Activated T-cell treated with anti-CD3 and anti-CD28 coated beads for 4 hours (primary cell): ENCODE measurements around the gene HEATR3.

Experiments
- DNase-seq: peaks from one replicate; pipeline ENCODE4 v3.0.0-alpha.2; 2020

HEATR3 gene

DNA sequence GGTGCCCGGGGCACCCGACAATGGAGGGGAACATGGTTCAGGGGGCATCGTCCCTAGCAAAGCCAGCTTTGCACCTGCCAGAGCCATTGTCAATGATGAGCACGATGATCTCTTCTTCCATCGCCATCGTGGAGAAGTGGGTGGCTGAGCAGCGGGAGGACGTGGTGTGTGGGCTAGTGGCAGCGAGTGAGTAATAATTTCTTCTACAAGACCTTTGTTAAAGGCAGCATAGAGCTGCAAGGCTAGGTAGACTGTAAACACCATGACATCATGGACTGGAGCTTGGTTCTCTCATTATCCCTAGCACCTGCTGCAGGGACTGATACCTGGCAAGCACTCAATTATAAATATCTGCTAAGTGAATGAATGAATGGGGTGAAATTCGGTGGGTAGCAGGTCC lies 6.7 kb upstream of the HEATR3 start:
- no peak for DNase-seq

DNA sequence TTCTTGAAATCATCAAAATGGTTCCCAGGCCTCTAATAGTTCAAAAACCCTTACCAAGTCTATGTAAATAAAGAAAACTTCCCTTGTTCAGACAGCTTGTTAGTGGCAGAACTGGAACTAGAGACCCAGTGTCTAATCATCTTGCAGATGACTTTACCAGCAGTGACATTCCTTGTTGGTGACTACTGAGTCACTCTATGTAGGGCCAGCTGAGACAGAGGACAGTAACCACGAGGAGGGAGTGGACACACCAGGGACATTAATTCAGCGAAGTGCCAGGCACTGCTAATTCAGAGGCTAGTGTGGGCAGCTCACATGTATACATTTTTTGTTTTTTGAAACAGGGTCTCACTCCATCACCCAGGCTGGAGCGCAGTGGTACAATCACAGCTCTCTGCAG lies 6.1 kb upstream of the HEATR3 start:
- no peak for DNase-seq

DNA sequence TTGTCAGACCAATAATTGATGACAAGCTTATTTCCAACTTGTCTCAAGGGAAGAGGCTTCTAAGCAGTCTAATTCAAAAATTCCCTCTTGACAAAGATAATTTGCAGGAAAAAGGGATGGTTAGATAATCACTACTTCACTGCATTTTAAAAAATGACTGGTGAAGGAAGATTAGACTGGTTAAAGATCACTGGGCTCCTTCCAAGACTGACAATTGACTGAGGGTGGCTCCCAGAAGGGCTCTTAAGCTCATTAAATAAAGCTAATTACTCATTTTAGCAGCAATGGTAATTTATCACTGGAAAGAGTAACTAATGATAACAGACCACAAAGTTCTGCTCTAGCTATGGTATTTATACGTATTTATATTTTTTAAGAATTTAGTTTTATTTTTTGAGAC lies 4.4 kb upstream of the HEATR3 start:
- DNase-seq: no peak

DNA sequence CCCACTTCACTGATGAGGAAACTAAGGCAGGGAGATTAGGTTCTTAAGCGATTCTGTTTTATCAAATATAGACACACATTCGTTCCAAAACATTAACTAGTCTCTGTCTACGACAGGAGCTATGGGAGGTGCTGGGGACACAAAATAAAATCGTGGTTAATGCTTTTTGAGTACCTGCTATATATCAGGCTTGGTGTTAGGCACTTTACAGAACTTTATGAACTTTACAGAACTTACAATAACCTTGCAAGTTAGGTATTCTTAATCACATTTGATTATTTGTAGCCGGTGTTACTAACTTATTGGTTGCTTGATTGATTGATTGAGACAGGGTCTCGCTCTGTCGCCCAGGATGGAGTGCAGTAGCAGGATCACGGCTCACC lies 538 bp upstream of the HEATR3 start:
- DNase-seq: no peak

DNA sequence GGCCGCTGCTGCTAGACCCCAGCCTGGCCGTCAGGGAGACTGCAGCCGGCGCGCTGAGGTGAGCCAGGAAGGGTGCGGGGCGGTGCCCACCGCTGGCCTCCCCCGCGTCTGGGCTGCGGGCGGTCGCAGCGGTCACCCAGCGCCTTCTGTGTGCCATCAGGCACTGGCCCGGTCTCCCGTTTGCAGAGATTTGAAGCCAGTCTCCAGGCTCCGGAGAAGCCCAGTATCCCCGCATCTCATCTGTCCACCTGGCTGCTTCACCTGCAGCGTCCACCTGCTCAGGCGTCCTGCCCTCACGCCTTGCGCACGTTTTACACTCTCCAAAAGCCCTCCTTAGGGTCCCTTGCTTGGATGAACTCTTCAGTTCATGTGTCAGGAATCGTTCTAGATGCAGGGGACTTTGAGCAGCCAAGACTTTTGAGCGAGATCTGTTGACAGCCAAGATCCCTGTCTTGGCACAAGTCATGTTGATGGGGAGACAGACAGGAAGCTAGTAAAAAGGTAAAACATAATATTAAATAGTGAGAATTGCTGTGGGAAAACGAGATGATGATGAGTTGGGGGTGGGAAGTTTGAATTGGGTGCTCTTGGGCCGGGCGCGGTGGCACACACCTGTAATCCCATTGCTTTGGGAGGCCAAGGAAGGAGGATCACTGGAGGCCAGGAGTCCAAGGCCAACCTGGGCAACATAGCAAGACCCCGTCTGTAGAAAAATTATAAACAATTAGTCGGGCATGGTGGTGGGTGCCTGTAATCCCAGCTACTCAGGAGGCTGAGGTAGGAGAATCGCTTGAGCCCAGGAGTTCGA lies 916 bp downstream of the HEATR3 start:
- DNase-seq: no peak

DNA sequence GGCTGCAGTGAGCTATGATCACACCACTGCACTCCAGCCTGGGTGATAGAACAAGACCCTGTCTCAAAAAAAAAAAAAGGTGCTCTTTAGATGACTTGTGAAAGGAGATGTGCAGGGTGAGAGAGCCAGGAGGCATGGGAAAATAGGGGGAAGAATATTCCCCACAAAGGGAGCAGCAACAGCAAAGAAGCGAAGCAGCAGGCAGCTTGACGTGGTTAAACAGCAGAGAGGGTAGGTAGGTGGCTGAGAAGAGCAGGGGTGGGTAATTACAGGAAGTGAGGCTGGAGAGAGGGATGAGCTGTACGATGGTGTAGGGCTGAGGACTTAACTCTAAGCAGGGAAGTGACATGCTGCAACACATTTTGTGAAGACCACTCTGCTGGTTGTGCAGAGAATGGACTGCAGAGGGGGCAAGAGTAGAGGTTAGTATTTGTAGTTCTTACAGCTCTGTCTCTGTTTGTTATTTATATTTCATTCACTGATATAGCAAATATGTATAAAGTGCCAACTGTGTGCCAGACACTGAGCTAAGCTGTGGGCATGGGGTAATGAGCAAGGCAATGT lies 1.6 kb downstream of the HEATR3 start:
- DNase-seq: no peak

DNA sequence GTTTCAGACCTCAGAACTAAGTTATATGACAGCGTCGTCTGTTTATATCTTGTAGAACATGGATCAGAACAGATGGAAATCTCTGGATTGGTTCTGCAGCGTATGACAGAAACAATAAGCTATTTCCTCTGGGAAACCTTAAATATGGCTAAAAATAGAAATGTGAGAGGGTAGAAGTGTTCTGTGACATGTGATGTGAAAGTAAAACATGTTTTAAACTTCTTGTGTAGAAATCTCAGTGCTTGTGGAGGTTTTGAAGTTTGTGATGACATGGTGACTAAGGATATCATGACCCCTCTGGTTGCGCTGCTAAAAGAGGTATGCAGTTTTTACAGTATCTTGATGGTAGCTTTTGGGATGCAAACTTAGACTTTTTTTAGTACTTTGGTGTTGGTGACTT lies 2.8 kb downstream of the HEATR3 start:
- DNase-seq: no peak

DNA sequence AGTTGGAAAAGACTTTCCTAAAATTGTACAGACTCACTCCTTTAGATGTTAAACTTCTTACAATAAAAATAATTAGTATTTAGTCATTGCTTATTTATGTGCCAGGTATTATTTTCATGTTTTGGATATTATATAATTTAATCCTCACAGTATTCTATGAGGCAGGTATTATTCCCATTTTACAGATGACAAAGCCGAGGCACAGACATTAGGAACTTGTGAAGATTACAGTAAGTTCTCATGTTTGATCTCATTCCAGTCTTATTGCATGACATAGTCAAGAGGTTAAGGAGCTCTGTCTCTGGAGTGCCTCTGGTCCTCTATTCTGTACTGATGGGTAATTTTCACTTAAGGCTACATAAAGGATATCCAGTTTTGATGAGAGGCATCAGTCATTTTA lies 3.3 kb downstream of the HEATR3 start:
- no peak for DNase-seq

DNA sequence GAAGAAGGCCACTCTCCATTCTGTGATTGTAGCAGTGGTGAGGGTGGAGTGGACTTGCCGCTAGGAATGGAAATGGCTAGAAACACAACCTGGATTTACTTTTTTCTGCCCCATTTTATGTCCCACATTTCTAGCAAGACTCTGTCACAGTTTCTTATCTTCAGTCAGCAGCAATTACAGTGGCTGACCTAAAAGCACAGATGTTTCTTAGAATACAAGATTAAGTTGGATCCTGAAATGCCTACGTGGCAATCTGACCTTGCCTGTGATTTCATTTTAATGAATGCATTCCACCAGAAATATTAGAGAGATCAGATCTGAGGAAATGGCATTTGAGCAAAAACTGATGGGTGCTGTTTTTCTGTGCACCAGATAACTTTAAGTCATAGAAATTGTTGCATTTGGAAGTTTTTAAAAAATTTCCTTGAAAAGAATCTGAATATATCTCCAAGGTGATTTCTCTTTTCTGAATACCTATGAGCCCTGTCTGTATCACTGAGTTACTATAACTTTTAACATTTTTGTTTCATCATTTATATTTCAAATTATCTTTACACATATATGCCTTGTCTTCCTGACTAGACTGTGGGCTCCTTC lies 5.4 kb downstream of the HEATR3 start:
- DNase-seq: no peak

DNA sequence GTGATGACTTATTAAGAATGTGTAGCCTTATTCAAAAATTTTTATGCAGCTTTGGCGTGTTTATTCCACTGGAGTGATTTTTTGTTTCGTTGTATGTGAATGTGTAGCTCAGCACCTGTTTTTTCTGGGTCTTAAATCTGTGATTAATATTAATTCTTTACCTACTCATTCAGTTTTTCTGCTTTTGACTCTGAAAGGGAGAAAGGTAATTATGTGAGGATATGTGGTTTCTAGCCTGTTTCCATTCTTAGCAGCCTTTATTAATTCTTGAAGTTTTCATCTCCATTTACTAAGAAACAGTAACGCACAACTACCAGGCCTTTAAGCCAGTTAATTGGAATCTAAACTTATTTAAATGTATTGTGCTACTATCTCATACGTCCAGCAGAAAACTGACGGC lies 7.0 kb downstream of the HEATR3 start:
- no peak for DNase-seq

DNA sequence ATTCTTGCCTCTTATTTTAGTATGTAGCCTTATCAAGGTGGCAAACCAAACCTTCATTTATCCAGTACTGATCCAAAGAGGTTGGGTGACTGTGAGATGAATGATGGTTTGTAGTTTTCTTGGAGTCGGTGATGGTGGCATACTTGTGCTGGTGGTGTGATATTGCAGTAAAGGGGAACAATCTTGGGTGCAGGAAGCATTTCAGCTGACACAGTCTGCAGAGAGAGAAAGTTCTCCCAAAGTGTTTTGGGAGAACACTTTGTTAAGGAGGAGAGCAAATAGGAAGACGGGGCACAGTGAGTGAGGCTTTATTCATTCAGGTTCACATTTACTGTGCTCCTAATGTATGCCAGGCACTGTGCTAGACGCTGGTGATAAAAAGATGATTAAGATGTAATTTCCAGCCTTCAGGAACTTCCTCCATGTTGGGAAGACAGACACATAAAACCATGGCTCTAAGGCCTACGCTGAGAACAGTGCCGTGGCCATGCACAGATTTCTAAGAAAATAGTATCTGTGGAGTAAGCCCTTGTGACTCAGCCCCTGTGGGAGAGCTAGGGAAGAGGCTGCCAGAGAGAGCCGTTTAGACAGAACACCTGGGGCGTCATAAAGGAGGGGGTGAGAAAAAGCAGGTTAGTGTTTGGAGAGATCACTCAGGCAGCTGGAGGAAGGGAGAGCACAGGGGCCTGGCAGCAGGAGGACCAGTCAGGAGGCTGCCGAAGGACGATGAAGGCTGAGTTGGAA lies 13.8 kb downstream of the HEATR3 start:
- DNase-seq: no peak

DNA sequence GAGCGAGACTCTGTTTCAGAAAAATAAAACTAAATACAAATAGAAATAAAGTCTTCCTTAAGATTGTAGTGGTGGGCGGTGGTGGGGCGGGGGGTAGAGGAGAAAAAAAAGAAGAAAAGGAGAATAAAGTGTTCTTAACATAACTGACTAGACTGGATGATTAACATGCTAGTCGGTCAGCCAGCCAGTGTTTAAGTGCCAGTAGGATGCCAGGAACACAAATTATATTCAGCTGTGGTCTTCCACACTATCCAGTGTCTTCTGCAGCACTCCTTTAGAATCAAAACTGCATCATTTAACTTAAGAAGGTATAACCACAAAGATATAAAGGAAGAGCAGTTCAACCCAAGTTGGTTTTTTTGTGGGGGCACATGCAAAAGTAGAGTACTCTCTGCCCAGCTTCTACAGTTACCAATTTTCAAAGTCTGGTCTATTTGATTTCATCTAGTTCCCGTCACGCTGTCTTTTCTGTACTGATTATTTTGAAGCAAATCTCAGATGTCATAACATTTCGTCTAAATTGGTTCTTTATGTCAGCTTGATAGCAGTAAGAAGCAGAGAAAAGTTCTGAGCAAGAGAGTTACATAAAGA lies 15.8 kb downstream of the HEATR3 start:
- no peak for DNase-seq

DNA sequence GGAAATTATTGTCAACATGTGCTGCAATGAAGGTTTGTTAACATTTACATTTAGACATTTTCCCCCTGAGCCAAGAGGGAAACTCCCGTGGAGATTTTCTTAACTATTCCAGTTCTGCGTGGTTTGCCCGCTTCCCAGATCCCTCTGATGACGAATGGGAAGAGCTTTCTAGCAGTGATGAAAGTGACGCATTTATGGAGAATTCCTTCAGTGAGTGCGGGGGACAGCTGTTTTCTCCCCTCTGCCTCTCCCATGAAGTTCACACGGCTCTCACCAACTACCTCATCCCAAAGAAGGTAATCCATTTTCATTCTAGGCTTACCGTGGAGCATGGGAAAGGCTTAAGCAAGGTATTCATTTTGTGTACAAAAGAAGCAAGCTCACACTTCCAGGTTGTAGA lies 18.2 kb downstream of the HEATR3 start:
- DNase-seq: no peak

DNA sequence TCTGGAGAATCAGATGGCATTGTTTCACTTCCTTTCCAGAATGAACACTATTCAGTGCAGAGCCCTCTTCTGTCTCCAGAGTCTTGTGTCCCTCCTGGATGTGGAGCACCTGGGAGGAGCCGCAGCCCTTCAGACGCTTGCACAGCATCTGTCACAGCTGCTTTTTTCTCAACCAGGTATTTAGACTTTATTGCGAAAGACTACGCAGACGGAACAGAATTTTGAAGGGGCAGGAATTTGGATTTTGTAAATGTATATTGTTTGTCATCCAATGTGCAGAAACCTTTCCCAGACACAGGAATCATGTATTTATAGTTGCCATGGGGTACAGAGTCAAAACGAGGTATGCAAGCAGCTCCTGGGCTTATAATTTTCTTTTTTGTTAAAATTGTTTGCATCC lies 20.4 kb downstream of the HEATR3 start:
- no peak for DNase-seq

DNA sequence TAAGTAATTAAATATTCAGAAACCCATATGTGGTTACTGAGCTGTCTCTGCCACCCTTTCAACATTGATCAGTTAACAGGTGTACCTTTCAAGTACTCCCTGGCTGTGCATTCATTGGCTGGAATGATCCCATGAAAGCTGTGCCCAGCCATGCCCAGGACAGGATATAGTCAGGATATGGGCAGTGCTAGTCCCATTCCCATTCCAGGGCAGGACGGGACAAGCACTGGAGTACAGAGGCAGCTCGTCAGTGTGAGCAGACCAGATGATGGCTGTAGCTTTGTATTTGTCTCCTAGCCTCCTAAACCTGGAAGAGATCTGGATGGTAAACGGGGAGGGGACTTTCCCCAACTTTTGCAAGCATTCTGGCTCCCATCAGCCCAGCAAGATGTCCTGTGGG lies 22.5 kb downstream of the HEATR3 start:
- DNase-seq: no peak

DNA sequence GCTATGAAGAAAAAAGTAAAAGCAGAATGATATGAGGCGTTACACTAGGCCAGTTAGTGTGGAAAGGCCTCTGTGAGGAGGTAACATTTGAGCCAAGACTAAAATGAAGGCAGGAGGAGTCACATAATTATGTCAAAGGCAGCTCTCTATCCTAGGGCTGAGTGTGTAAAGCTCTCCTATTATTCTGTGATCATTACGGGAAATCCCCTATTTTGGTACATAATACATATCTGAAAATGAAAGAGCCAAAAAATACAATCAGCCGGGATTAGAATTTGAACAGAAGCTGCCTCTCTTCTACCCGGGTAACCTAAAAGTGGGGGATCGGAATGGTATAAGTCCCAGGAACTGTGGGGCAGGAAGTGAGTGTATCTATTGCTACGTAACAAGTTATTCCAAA lies 27.1 kb downstream of the HEATR3 start:
- no peak for DNase-seq

DNA sequence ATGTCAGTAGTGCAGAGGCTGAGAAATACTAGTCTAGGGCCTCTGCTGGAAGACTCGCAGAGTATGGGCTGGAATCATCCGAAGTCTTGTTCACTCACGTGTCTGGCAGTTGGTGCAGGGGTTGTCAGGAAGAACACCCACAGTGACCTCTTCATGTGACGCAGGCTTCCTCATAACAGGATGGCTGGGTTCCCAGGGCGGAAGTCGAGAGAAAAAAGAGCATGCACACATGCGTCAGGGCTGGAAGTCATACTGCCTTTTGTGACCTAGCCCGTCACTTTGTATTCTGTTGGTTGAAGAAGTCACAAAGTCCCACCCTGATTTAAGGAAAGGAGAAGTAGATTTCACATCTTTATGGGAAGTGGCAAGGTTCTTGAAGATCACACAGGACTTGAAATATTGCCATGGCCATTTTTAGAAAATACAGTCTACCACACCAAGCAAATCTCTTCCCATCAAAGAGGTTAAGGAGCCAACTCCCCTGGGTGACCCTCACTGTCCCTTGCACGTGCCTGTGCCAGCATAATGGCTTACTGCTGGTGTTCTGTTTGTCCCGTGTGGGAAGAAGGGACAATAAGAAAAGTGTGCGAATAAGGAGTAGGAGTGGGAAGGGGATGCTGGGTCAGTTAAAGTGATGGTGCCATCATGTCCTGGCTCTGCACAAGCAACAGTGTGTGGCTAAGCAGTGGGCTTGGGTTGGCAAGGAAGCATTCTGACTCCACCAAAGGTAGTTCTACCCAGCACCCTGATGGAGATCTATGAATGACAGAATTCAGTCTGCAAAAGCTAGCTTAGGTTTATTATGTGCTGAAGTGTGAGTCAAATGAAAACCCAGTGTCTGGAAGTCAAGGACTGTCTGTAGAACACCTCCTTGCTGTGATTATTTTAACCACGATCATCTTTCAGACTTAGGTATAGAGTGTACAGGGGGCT lies 28.1 kb downstream of the HEATR3 start:
- no peak for DNase-seq

DNA sequence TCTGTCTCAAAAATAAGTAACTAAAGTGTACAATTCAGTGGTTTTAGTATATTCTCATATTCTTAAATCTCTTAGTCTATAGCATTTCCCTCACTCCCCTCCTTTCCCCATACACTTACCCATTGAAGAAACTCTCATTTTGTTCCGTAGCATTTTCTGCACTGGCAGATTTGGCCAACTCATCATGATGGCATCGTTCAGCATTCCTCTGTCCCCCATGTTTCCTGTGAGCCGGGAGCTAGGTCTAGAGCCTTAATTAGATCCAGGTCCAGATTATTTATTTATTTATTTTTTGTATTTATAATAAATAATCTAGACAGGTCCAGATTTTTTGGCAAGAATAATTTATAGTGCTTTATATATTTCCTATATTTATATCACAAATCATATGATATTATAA lies 31.0 kb downstream of the HEATR3 start:
- no peak for DNase-seq

DNA sequence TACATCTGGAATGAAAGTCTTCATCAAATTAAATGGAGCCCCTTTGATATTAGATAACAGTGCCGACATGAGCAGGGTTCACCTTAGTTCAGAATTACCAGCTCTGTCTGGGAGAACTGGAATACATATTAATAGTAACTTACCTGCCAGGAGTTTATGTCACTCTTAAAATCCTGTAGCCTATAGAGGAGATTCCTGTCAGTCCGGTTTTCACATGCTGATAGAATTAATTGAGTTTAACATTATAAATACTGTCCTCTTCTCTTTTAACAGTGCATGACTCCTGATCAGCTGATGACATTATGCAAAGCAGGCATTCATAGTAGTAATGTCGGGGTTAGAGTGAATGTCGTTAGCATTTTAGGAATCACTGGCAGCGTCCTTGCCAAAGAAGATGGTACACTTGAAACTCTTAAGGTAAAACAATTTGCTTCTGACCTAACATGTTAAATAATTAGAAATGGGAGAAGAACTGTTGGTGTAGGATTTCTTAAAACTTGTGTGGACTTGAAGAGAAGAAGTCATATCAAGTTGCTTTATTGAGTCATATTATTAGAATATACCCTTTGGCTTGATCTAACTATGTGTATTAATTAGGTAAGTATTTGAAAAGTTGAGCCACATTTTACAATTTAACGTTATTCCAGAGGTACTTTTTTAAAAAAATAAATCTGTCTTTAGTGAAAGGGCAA lies 34.3 kb downstream of the HEATR3 start:
- DNase-seq: no peak

DNA sequence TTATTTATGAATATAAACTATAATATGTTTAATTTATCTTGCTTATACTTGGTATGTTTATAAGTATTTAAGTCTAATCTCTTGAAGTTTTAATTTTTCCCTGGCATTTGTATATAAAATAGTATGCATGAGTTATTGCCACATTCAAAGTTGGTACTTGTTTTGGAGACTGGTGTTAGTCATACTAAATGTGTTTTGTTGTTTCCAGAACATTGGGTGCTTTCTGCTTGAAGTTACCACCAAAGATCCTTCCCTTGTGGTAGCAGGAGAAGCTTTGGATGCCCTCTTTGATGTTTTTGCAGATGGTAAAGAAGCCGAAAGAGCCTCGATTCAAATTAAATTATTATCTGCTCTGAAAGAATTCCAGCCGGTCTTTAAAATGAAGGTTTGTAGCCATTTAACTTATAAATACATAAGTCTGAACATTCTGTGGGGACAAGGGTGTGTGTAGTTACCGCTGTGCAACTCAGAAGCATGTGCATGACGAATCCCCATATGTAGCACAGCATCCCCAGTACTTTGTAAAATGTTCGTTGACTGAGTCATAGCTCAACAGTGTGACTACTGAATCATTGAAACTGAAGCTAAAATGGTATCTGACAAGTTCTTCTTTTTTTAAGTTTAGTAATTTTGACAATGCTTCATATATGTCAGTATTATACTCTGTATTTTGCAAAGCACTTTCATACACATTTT lies 36.4 kb downstream of the HEATR3 start:
- DNase-seq: no peak

DNA sequence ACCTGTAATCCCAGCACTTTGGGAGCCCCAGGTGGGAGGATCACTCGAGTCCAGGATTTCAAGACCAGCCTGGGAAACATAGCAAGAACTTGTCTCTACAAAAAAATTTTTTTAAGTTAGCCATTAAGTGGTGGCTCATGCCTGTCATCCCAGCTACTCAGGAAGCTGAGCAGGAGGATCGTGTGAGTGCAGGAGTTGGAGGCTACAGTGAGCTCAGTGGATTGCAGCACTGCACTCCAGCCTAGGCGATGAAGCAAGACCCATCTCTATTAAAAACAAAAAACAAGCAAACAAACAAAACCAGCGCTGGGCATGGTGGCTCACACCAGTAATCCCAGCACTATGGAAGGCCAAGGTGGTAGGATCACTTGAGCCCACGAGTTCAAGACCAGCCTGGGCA lies 38.0 kb downstream of the HEATR3 start:
- no peak for DNase-seq
